AML-193 (cell line): ENCODE results near the gene TEAD3.

Experiments
- DNase-seq, 2 experiments: peaks; one replicate each; lab custom pipeline; 2025; lab: John Stamatoyannopoulos, UW

The TEAD3 gene

GRCh38 chr6:35475573-35475972 lies 21.3 kb downstream of the TEAD3 start:
- DNase-seq, result no peak

DNA sequence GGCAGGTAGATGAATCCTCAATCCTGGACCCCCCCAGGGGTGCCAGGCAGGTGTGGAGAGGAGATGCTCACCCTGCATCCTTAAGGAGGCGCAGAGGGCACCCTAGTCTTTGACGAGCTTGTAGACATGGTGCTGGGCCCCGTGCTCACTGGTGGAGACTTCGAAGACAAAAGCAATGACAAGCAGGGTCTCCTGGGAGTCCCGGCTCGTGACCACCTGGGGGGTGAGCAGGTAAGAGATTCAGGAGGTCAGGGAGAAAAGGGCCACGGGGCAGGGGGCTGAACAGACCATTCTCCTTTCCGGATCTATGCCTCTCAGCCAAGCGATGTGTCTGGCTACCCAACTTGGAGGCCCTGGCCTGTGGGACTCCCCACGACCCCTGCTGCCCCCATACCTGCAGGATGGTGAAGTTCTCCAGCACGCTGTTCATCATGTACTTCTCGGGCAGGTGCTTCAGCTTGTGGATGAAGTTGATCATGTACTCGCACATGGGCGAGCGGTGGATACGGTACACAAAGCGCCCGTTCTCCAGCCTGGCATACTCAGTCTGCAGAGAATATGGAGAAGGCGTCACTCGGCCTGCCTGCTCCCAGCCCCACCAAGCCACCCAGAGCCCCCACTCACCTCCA lies 21.8 kb downstream of the TEAD3 start:
- no peak for DNase-seq

DNA sequence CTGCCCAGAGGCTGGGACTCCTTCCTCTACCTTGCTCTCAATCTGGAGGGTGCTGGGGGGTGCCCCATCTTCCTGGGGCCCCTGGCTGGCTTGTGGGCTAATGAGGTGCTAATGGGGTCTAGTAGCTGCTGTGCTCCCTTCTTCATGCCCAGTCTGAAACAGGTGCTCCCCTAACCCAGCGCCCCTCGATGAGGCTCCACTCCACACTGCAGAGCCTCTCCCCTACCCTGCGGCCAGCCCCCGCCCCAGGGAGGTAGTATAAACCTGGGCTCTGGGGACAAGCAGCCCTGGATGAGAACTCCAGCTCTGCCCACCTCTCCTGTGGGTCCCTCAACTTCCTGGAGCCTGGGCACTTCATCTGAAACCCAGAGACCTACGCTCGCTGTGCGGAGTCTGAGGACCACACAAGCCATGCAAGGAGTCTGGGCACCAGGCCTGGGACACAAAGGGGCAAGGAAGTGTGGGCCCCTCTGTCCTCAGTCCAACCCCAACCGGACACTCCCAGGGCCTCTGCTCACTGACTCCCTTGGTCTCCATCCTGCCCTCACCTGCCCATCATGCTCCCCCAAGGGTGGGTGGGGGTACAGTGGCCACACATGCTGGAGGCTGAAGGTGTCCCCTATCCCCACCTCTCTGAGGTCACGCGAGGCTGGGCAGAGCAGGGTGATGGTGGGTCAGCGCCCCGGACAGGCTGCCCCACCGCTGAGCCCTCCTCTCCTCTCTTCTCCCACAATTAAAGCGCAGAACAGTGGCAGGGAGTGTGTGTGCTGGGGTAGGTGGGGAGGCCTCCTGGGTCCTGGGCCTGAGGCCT lies 22.5 kb downstream of the TEAD3 start:
- no peak for DNase-seq

- DNase-seq, result no peak
Observed at GRCh38 chr6:35473850-35474130, 23.1 kb downstream of the TEAD3 start.

DNA sequence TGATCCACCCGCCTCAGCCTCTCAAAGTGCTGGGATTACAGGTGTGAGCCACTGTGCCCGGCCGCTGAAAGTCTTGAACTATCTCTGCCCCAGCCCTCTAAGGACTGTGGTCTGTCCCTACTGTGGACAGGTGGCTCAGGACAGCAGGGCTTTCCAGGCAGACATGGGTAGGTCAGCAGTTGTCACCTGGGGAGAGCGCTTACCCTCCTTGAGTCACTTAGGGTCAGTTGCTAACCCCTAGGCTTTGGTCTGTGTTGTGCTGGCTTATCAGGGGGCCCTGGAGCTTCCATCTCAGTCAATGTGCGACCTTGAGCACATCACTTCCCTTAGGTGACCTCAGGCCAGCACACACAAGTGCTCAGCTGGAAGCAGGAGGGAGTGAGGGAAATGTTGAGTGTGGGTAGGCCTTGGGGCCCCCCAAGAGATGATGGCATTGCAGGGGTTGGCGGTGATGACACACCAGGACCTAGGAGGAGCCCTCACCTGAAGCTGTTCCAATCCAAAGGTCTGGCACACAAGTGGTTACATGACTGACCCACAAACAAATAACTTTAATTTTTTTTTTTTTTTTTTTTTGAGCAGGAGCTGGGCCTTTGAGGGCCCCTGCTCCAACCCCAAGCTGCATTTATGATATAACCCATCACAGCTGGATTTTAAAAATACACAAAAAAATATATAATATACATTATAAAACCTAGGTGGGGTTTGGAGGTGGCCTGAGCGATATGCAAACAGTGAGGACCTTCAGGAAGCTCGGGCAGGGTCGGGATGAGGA lies 23.6 kb downstream of the TEAD3 start:
- DNase-seq, result no peak

DNA sequence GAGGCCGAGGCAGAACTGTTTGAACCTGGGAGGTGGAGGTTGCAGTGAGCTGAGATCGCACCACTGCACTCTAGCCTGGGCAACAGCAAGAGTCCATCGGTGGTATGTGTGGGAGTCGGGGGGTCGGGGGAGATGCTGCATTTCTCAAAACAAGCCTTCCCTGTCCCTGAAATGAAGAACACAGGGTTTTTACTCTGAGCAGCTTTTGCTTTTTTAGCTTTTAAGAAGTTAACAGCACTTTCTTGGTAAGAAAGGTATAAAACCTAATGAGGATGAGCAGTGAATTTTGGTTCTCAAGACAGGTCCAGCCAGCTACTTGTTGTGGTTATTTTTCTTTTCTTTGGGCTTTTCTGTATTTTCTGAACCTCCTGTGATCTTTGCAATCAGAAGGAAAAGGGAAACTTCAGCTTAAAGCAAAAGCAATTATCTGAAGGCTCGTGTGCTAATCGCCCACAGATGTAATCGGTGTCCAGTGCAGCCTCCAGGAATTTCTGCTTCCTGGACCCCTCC lies 25.0 kb downstream of the TEAD3 start:
- no peak for DNase-seq

DNA sequence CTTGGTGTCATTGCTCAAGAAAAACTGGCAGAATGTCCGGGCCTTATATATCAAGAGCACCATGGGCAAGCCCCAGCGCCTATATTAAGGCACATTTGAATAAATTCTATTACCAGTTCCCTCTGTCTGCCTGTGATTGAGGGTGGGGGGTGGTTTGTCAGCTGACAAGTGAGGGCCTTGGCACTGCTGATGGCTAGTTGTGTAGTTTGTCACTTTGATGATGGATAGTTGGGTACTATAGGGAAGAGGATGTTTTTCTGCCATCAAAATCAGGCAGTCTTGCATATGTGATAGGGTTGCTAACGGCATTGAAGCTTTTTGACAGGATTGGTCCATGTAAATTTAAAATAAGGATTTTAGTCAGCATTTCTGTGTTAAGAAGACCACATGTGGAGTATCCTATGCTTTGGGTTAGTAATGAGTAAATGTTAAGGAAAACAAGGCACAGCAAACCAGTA lies 26.2 kb downstream of the TEAD3 start:
- no peak for DNase-seq

GRCh38 chr6:35469751-35470662 lies 26.9 kb downstream of the TEAD3 start:
- DNase-seq, result no peak

DNA sequence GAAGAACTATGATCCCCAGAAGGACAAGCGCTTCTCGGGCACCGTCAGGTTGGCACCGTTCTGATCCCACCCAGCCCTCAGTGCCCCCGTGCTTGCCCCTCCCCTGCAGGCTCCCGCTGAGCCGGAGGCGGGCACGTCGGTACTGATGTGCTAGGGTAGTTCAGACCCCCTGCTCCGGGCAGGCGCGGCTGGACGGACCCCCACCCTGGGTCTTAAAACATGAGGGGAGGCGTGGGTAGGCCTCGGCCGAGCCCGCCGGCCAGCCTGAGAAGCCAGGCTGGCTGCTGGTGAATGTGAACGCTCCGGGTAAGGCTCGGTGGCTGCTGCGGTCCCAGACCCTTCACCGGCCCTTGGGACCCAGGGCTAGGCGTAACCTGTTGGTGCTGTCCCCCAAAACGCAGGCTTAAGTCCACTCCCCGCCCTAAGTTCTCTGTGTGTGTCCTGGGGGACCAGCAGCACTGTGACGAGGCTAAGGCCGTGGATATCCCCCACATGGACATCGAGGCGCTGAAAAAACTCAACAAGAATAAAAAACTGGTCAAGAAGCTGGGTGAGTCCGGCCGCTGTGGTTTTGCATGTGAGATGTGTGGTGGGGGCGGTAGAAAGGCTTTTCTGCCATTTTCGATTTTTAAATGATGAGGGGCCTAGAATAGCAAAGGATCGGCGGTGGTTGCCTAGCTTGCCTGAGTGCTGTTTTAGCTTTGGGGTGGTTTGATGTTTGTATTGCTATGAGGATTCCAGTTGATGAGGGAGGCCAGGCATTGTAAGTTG lies 27.7 kb downstream of the TEAD3 start:
- no peak for DNase-seq

GRCh38 chr6:35468181-35468979 lies 28.5 kb downstream of the TEAD3 start, which contains the start of gene RPL10A:
TSS of gene RPL10A (plus strand) at chr6:35468401. CDS start at chr6:35468435, 34 bp downstream.
- peak; percentile 99 for DNase-seq

GRCh38 chr6:35465646-35466045 lies 31.2 kb downstream of the TEAD3 start:
- DNase-seq, result no peak

DNA sequence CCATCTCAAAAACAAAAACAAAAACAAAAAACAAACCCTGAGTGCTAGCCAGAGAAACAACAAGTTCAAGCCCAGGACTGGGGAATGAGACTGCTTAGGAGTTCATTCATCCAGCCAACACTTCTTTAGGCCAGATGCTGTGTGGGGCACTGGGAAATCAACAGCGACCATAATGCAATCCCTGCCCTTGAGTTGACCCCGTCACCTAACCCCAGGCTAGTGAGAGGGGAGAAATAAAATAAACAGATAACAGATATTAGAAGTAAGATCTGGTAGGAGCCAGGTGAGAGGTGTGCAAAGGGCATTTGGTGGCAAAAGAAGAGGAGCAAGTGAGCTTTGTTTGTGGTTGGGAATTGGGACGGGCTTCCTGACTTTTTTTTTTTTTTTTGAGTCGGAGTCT lies 33.6 kb downstream of the TEAD3 start:
- no peak for DNase-seq

GRCh38 chr6:35461270-35461669 lies 35.6 kb downstream of the TEAD3 start:
- peak in 1 of 2 experiments; percentile 24 for DNase-seq

GRCh38 chr6:35457907-35458306 lies 39.0 kb downstream of the TEAD3 start:
- DNase-seq, result no peak

DNA sequence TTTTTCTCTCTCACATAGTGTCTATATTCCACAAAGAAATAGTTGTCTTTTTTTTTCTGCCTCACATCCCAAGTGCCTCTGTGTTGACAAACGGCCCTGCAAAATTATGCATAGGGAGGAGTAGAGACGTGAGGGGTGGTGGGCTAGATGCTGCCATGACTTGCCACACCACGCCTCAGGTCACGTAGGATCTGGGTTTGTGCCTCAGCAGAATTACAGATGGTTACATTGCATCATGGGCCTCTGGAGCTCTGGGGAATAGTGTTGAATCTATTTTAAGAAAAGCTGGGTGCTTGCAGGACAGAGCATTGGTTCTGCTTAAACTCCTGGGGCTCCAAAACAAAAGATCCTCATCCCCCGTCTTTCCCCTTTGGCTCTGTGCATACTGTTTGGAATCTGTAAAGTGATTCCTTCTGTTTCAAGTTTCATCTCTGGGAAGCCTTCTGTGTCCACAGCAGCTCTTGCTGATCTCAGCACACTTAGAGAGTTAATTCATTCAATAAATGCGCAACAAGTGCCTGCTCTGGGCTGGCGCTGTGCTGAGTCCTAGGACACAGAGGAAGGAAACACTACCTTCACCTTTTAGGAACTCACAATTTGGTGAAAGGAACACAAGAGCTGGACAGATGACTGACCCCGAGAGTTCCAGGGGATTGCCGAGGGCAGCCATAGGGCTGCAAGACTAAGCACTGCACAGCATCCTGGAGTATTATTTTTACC lies 42.3 kb downstream of the TEAD3 start:
- no peak for DNase-seq

GRCh38 chr6:35453236-35453635 lies 43.6 kb downstream of the TEAD3 start:
- no peak for DNase-seq

GRCh38 chr6:35452183-35453090 lies 44.4 kb downstream of the TEAD3 start, which contains the start of gene FANCE:
TSS of gene FANCE (plus strand) at chr6:35452338. CDS start at chr6:35452546, 208 bp downstream.
- peak; percentile 77 to 91 for DNase-seq
